Esophagus squamous epithelium (tissue), 4 donors: ENCODE results near the gene UBE2QL1.

Experiments used
- POLR2A ChIP-seq, 4 donors: fragments of 450-650 bp; IDR thresholded peaks; one replicate each; pipeline ENCODE4 v1.6.1; 2017; ENCODE audit warnings: antibody characterized with exemption in 4 of 4, mild to moderate bottlenecking in 4 of 4, moderate library complexity in 3 of 4
- TF ChIP-seq, protein P1 (sequence below), 6 experiments: fragments of 450-650 bp in 4 of 6; fragments of 200-600 bp in 2 of 6; sonication (generic) in 2 of 6; IDR thresholded peaks; one replicate each; pipeline ENCODE4 v1.5.1; 2016 to 2019; ENCODE audit warnings: antibody characterized with exemption in 6 of 6, mild to moderate bottlenecking in 4 of 6, moderate library complexity in 4 of 6

DNA sequence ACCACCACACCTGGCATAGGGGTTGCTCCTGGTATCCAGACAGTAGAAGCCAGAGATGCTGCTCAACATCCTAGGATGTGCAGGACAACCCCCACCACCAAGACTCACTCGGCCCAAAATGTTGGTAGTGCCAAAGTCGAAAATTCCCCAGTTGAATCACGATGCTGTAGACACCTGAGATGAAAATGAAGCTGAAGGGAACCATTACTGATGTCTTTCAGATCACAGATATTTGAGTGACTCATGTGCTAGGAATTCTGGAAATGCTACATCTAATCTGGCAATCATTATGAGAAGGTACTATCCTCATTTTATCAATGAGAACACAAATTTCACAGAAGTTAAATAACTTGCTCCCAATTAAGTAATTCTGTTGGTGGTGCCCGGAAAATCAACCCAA, 21.0 kb upstream of the UBE2QL1 start:
- TF ChIP-seq, protein P1, sequence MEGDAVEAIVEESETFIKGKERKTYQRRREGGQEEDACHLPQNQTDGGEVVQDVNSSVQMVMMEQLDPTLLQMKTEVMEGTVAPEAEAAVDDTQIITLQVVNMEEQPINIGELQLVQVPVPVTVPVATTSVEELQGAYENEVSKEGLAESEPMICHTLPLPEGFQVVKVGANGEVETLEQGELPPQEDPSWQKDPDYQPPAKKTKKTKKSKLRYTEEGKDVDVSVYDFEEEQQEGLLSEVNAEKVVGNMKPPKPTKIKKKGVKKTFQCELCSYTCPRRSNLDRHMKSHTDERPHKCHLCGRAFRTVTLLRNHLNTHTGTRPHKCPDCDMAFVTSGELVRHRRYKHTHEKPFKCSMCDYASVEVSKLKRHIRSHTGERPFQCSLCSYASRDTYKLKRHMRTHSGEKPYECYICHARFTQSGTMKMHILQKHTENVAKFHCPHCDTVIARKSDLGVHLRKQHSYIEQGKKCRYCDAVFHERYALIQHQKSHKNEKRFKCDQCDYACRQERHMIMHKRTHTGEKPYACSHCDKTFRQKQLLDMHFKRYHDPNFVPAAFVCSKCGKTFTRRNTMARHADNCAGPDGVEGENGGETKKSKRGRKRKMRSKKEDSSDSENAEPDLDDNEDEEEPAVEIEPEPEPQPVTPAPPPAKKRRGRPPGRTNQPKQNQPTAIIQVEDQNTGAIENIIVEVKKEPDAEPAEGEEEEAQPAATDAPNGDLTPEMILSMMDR (IDR thresholded peaks at IDR 0.05) = no peak
- TF ChIP-seq POLR2A (IDR thresholded peaks at IDR 0.05) = no peak
